Kidney tubule cell (primary cell): ENCODE results near the gene RPL28.

Source experiments
- DNase-seq: peaks from one replicate; pipeline ENCODE4 v3.0.0-alpha.2; 2018; ENCODE audit warnings: low spot score

The RPL28 gene

DNA sequence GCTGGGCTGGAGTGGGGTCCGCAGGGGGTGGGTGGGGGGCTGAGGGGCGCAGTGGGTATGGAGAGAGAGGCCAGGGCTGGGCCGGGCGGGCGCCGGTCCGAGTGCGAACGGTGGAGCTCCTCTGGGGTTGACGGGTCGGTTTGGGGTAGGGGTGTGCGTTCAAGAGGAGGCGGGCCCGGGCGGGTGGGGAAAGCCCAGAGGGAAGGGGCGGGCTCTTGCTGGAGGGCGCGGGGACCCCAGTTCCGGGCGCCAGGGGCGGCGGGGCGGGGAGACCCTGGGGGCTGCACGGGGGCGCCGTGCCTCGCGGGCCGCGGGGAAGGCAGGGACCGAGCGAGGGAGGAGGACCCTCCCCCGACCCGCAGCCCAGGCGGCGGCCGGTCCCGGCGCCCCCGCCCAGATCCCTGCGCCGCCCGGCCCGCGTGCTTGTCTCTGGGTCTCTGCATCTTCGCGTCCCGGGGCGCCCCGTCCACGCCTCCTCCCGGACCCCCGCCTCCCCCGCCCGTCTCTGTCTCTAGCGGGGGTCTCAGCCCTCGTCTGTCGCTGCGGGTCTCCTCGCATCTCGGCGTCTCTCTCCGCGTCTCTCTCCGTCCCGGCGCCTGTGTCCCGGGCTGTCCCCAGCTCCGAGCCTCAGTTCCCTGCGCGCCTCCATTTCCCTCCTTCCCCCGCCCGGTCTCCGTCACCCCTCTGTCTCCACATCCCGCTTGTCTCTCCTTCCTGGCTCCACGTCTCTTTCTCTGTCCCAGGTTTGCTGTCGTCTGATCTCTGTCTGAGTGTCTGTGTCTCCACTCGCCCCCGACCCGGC, 65.6 kb downstream of the RPL28 start:
- DNase-seq = no peak

DNA sequence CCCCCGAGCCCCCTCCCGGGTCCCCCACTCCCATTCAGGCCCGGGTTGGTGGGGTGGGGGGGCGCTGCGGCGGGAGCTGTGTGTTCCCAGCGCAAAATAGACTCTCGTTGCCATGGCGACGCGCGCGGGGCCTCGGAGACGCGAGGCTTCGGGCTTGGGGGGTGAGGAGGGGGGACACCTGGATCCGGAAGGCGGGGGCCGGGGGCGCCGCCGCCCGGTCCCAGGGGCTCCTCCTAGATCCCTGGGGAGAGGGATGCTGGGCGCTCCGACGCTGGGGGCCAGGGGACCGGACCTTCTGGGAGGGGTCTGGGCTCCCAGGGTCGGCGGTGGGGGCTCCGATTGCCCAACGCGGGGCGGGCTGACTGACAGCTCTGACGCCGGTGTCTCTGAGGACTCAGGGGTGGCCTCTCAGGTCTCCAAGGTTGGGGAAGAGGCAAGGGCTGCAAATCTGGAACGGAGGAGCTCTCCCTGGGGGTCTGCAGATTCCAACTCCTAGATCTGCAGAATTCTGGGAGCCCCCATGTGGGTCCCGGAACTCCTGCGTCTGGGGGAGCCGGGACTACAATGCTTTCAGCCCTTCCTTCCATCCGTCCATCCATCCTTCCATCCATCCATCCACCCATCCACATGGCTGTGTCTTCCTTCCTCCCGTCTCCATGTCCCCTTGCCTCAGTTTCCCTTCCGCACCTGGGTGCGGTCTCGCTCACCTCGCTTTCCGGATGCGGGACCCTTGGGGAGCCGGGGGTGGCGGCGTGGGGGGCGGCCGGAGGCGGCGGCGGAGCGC, 66.4 kb downstream of the RPL28 start:
- DNase-seq = no peak
